DMS153 (cell line): ENCODE data around the gene ZNF516.

Experiments used
- DNase-seq: peaks from one replicate; lab custom pipeline; 2025; lab: John Stamatoyannopoulos, UW

The ZNF516 gene

DNA sequence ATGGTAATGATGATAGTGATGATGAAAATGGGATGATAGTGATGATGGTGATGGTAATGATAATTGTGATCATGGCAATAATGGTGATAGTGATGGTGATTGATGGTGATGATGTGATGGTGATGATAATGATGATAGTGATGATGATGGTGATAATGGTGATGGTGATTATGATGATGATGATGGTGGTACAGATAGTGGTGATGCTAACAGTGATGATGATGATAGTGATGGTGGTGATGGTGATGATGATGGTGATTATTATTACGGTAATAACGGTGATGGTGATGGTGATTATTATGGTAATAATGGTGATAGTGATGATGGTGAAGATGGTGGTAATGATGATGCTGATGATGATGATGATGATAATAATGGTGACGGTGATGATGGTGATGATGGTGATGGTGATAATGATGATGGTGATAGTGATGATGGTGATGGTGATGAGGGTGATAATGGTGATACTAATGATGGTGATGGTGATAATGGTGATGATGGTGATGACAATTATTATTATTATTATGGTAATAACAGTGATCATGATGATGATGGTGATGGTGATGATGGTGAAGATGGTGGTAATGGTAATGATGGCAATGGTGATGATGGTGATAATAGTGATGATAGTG is 151.0 kb downstream of the ZNF516 start:
- DNase-seq = no peak

- DNase-seq = no peak
Measured at GRCh38 chr18:76340410-76340809, 154.6 kb downstream of the ZNF516 start.

DNA sequence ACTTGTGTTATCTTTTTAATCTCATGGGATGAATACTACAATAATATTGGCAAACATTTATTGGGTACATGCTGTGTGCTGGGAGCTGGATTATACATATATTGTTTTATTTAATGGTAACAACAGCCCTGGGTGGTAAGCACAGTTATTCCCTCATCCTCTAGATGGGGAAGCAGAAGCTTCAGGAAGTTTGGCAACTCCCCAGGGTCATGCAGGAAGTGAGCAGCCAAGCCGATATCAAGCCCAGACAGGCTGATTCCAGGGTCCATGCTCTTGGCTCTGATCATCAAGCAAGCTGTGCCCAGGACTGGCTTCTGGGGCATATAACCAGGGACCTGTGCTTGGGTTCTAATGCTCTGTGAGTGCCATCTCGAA is 155.8 kb downstream of the ZNF516 start:
- DNase-seq = no peak

- DNase-seq = no peak
Measured at GRCh38 chr18:76338619-76339245, 156.3 kb downstream of the ZNF516 start.

DNA sequence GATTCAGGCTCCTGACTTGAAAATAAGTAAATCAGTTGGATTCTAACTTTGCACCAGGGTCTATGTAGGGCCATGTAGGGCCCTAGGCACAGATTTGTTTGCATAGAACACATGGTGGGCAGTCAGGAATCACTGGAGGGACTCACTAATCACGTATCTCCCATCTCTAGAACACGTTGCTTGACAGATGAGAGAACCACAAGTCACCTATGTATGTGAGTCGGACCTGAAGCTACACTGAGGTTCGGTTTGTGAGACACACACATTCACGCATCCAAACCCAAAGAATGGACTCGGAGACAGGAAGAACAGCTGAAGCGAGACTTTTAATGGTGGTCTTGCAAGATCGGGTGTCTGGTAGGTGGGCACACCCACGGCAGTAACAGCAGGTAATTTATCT is 157.0 kb downstream of the ZNF516 start:
- DNase-seq = no peak

GRCh38 chr18:76335859-76336640 is 159.0 kb downstream of the ZNF516 start:
- peak; percentile 67 for DNase-seq

GRCh38 chr18:76328140-76328539 is 166.9 kb downstream of the ZNF516 start:
- no peak for DNase-seq

GRCh38 chr18:76323891-76324290 is 171.2 kb downstream of the ZNF516 start:
- DNase-seq = no peak

DNA sequence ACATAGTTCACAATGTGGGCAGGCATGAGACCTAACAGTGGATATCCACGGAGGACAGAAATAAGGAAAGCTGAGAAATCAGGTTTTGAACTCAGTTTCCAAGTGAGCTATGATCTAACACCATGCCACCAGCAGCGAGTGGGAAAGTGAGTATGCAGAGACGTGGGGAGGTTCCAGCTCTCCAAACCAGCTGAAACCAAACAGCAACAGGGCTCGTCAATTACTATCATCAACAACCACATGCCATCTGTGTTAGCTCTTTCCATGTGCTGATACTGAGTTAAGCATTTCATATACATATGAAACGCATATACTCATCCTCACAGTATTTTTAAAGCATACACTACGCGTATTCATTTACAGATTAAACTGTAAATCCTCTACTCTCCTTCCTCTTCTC is 172.4 kb downstream of the ZNF516 start:
- no peak for DNase-seq

GRCh38 chr18:76319366-76319765 is 175.7 kb downstream of the ZNF516 start:
- no peak for DNase-seq

- DNase-seq = no peak
Measured at GRCh38 chr18:76318607-76319006, 176.4 kb downstream of the ZNF516 start.

GRCh38 chr18:76317136-76317535 is 177.9 kb downstream of the ZNF516 start:
- DNase-seq = no peak

- DNase-seq = no peak
Measured at GRCh38 chr18:76315722-76316230, 179.3 kb downstream of the ZNF516 start.

DNA sequence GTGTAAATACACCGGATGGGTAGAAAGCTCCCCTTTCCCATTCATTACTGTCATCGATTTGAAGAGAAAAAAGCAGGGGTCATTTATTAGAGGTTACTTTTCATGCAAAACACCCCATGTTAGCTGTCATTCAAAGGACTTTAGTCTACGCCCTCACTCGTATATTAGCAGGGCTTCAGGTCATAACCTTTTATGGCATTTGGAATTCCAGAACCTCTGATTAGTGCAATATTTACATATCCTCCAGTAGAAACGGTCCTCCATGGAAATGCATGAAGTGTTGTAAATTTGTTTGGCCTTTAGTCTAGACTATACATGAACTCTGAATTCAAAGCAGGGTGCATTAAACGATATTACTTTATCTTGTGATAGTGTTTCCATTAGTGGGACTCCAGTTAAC is 180.5 kb downstream of the ZNF516 start:
- DNase-seq = peak; percentile 32

GRCh38 chr18:76314015-76314414 is 181.0 kb downstream of the ZNF516 start:
- DNase-seq = no peak
